NCI-H1694 treated with DMSO at 0.1 percent for 48 hours (cell line): ENCODE data around the gene RPUSD2.

Source experiments
- DNase-seq: peaks from one replicate; lab custom pipeline; 2025; lab: John Stamatoyannopoulos, UW

Gene RPUSD2

DNA sequence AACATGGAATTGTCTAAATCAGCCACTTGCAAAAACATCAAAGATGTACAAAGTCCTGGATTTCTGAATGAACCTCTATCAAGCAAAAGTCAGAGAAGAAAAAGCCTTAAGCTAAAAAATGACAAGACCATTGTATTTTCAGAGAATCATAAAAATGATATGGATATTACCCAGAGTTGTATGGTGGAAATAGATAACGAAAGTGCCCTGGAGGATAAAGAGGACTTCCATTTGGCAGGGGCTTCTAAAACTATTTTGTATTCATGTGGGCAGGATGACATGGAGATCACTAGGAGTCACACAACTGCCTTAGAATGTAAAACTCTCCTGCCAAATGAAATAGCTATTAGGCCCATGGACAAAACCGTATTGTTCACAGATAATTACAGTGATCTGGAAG lies 54.3 kb downstream of the RPUSD2 start:
- no peak for DNase-seq
